Right atrium auricular region (tissue), 2 donors: Measurements from ENCODE around the gene GNPDA2. TPM values are rescaled to one million over a fixed set of nuclear protein-coding genes. Genes with fewer than 3 reads are reported as not detected.

Source experiments
- DNase-seq: peaks from one replicate; pipeline ENCODE4 v3.0.0-alpha.2; 2019; ENCODE audit warnings: low spot score
- H3K27ac ChIP-seq, 2 donors: fragments of 200-600 bp; sonication (generic); 1 replicate in 1 of 2; 2 replicates in 1 of 2; pipeline ENCODE4 v1.5.1; 2016 to 2019
- H3K27me3 ChIP-seq, 2 donors: fragments of 200-600 bp; sonication (generic); one replicate each; pipeline versions ENCODE4 v1.5.1 to v1.6.0; 2017 to 2019
- H3K36me3 ChIP-seq: fragments of 200-600 bp; sonication (generic); one replicate; pipeline ENCODE4 v1.5.1; 2016
- H3K4me1 ChIP-seq, 2 donors: fragments of 200-600 bp; sonication (generic); one replicate each; pipeline versions ENCODE4 v1.5.1 to v1.6.0; 2017 to 2019
- H3K4me3 ChIP-seq, 2 donors: fragments of 200-600 bp; sonication (generic); 1 replicate in 1 of 2; 2 replicates in 1 of 2; pipeline ENCODE4 v1.5.1; 2017 to 2019; ENCODE audit warnings: mild to moderate bottlenecking in 1 of 2, moderate library complexity in 1 of 2
- H3K9me3 ChIP-seq, 2 donors: fragments of 200-600 bp; sonication (generic); one replicate each; pipeline ENCODE4 v1.5.1; 2019
- total RNA-seq, 2 donors: library from RNA; depleted of rRNA; stranded (reverse); fragments of >200 nt; gene quantifications; one replicate each; pipeline ENCODE4 v1.1.0, GENCODE V29; 2016
- TF ChIP-seq, protein P1 (sequence below), 2 donors: fragments of 200-600 bp; sonication (generic); IDR thresholded peaks; one replicate each; pipeline ENCODE4 v1.5.1; 2019; ENCODE audit warnings: antibody characterized with exemption in 2 of 2

The GNPDA2 gene
- total RNA-seq, 2 donors from 2014 or later, result 11.6 to 13.8 TPM

DNA sequence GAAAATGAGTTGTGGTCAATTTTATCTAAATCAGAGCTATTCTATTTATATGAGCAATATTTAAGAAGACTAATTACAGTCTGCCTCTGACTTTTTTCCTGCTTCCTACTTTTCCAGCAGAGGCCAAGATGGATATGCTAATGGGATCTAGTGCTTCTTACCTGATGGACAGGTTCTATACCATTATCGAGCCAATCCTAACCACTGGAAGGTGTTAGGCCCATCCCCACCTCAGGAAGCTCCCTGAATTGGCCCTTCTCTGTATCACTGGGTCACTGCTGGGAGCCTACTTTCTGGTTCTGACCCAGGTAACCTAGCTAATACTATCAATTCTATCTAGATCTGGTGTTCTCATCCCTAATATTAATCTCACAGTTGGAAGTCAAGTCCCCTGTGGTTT, 74.4 kb downstream of the GNPDA2 start:
- no peak for DNase-seq
- Histone ChIP-seq H3K27ac (peak overlapping the region in 1 of 2 donors; percentile 46), H3K27me3 (no peaks in the 10 kb centered on the region), H3K4me3 (no peak overlapping the region), H3K36me3 (no peaks in the 10 kb centered on the region), H3K9me3 (no peaks in the 10 kb centered on the region), H3K4me1 (no peaks in the 10 kb centered on the region)
- TF ChIP-seq, protein P1, sequence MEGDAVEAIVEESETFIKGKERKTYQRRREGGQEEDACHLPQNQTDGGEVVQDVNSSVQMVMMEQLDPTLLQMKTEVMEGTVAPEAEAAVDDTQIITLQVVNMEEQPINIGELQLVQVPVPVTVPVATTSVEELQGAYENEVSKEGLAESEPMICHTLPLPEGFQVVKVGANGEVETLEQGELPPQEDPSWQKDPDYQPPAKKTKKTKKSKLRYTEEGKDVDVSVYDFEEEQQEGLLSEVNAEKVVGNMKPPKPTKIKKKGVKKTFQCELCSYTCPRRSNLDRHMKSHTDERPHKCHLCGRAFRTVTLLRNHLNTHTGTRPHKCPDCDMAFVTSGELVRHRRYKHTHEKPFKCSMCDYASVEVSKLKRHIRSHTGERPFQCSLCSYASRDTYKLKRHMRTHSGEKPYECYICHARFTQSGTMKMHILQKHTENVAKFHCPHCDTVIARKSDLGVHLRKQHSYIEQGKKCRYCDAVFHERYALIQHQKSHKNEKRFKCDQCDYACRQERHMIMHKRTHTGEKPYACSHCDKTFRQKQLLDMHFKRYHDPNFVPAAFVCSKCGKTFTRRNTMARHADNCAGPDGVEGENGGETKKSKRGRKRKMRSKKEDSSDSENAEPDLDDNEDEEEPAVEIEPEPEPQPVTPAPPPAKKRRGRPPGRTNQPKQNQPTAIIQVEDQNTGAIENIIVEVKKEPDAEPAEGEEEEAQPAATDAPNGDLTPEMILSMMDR (IDR thresholded peaks at IDR 0.05), result no peak

Other genes starting within 250 kb of the GNPDA2 start
- 1 to 10 TPM; 1.4 TPM for gene YIPF7, start 74.9 kb downstream of the GNPDA2 start, total RNA-seq
- gene GUF1, start 48.1 kb downstream of the GNPDA2 start, total RNA-seq, result 10 to 100 TPM; 11.8 to 28.9 TPM